ENCODE data around the gene SDC3. TPM values are rescaled to one million over a fixed set of nuclear protein-coding genes. Genes with fewer than 3 reads are reported as not detected.

Gene SDC3
- polyA plus RNA-seq, 5 donors: 31.6 to 44.1 (median 33.7) TPM

GRCh38 chr1:30893776-30894507 lies 14.6 kb downstream of the SDC3 start:
- DNase-seq: no peak

GRCh38 chr1:30892671-30893073 lies 15.9 kb downstream of the SDC3 start:
- DNase-seq: no peak

GRCh38 chr1:30891227-30891552 lies 17.4 kb downstream of the SDC3 start:
- no peak for DNase-seq

- no peak for DNase-seq
These were observed 17.9 kb downstream of the SDC3 start for GRCh38 chr1:30890502-30891226.

GRCh38 chr1:30889511-30889910 lies 19.0 kb downstream of the SDC3 start:
- DNase-seq: no peak

- DNase-seq: no peak
These were observed 19.6 kb downstream of the SDC3 start for GRCh38 chr1:30888975-30889374.

GRCh38 chr1:30888391-30888790 lies 20.2 kb downstream of the SDC3 start:
- DNase-seq: no peak

- DNase-seq: no peak
These were observed 20.9 kb downstream of the SDC3 start for GRCh38 chr1:30887485-30888315.

GRCh38 chr1:30886710-30887428 lies 21.7 kb downstream of the SDC3 start:
- DNase-seq: no peak

- DNase-seq: no peak
These were observed 22.7 kb downstream of the SDC3 start for GRCh38 chr1:30885570-30886522.

- DNase-seq: no peak
These were observed 23.8 kb downstream of the SDC3 start for GRCh38 chr1:30884723-30885122.

- DNase-seq: no peak
These were observed 25.0 kb downstream of the SDC3 start for GRCh38 chr1:30883389-30884172.

- no peak for DNase-seq
These were observed 25.7 kb downstream of the SDC3 start for GRCh38 chr1:30882678-30883388.

GRCh38 chr1:30881319-30882181 lies 27.0 kb downstream of the SDC3 start:
- no peak for DNase-seq

GRCh38 chr1:30880678-30881318 lies 27.8 kb downstream of the SDC3 start:
- no peak for DNase-seq

- DNase-seq: no peak
These were observed 28.4 kb downstream of the SDC3 start for GRCh38 chr1:30879940-30880677.
